ENCODE results near the gene KCTD1. TPM values are rescaled to one million over a fixed set of nuclear protein-coding genes. Genes with fewer than 3 reads are reported as not detected.

KCTD1 gene
- total RNA-seq, 1 donor = 18.6 TPM

DNA sequence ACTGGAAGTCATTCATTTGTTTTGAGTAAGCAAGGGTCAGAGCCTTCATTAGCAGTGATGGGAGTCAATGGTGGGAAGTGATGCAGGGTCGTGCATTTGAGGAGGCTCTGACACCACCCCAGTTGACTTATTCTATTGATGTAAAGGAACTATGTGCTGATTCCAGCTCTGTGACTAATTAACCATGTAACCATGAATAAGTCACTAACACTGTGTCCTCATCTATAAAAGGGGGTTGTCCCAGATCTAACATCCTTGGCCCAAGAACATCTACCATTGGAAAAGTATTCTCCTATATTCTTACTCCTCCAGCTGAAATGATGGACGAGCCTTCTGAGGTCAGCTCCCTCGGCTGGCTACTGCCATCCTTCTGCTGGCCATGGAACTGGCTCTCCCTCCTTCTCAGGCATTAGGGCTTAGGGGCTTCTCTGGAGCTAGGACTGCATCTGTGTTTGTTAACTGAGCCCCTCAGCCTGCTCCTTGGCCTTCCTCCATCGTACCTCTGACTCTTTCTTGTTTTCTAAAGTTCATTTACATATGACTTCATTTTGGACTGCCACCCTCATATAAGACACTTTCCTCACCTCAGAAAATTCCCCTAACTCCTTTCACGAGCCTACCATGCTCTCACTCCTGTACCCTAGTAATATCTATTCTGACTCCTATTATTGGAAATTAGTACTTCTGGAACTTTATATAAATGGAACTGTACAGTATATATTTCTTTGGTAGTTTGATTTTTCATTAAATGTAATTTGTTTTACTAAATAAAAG lies 115.5 kb downstream of the KCTD1 start:
- DNase-seq (ENCODE audit: low read depth) = no peak

DNA sequence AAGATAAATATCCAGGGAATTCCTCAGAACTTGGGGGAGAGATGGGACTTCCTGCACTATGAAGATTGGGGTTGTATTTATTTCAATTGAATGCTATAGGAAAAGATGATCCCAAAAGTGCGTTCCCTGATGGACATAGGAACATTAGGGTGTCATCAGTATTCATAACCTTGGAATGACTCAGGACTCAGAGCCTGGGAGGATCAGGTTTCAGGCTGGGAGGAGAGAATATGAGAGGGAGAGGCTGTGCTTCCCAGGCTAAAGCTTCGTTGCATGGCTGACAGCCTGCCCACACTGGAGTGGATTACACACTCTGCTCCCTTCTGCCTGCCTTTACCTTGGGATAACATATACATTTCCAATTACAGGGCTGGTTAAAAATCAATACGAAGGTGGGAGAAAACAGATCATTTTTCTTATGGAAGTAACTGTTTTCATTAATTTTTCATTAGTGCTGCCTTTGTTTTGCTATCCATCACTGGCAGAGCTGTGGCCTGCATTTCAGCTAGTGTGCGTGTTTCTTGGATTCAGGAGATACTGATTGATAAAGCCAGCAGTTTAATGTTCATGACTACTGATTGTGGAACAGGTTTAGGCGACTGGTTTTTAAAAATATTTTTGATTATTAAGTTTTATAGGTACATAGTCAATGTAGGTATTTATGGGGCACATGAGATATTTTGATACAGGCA lies 118.7 kb downstream of the KCTD1 start:
- peak; percentile 82 for DNase-seq (ENCODE audit: low read depth)
- TF ChIP-seq, protein P1, sequence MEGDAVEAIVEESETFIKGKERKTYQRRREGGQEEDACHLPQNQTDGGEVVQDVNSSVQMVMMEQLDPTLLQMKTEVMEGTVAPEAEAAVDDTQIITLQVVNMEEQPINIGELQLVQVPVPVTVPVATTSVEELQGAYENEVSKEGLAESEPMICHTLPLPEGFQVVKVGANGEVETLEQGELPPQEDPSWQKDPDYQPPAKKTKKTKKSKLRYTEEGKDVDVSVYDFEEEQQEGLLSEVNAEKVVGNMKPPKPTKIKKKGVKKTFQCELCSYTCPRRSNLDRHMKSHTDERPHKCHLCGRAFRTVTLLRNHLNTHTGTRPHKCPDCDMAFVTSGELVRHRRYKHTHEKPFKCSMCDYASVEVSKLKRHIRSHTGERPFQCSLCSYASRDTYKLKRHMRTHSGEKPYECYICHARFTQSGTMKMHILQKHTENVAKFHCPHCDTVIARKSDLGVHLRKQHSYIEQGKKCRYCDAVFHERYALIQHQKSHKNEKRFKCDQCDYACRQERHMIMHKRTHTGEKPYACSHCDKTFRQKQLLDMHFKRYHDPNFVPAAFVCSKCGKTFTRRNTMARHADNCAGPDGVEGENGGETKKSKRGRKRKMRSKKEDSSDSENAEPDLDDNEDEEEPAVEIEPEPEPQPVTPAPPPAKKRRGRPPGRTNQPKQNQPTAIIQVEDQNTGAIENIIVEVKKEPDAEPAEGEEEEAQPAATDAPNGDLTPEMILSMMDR (IDR thresholded peaks at IDR 0.05; ENCODE audit: insufficient read depth, low read depth, low read length) = no peak
- H3K4me3 ChIP-seq (ENCODE audit: low read depth, low read length) = no peak overlapping the region

More for the DNA sequence above, 115.5 kb downstream of the KCTD1 start:
- no peak overlapping the region for H3K4me3 ChIP-seq (ENCODE audit: low read depth, low read length)
- TF ChIP-seq, protein P1 (IDR thresholded peaks at IDR 0.05; ENCODE audit: insufficient read depth, low read depth, low read length) = no peak

DNA sequence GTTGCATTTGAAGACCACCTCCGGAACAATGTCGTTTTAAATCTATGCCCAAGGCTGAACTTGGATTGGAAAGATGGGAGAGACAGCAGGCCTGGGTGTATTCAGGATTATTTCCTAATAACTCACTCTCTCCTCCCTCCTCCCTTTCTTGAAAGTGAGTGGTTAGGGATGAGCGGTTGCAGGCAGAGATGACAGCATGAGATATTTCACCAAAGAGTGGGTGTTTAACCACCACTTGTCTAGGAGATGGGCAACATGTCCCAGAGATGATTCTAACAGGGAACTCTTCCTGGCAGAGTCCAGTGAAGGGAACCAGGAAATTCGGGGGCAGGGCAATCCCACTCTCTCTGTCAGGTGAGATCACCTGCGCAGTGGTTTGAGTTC lies 123.2 kb downstream of the KCTD1 start:
- TF ChIP-seq, protein P1 (IDR thresholded peaks at IDR 0.05; ENCODE audit: insufficient read depth, low read depth, low read length) = no peak
- no peak overlapping the region for H3K4me3 ChIP-seq (ENCODE audit: low read depth, low read length)
- DNase-seq (ENCODE audit: low read depth) = no peak

DNA sequence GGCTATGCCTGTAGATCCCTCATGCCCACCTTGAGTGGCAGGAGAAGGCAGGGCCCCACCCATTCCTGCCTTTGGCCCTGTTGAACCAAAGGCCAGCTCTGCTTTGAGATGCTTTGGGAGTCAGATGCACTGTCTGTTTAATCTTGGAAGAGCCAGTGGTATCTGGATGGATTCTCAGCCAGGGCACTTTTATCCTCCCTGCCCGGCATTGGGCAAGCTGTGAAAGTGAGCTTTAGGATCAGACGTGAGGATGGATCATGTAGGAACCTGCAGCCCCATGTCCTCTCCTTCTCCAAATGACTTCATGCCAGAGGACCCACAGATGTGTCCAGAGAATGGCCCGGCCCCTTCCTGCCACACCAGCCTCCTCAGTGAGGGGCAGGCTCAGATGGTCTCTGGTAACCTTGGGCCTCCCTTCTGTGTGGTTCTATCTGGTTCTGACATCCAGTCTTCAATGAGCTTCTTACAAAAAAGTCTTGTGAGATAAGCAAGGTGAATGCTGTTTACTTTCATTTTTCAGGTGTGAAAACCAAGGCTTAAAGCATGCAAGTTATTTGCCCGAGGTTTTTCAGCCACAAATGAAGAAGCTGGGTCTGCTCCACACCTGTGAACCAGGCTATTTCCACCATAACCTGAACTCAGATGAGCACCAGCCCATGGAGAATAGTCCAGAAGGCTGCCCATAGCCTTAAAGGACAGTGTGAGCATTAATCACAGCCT lies 123.8 kb downstream of the KCTD1 start:
- H3K4me3 ChIP-seq (ENCODE audit: low read depth, low read length) = no peak overlapping the region
- TF ChIP-seq, protein P1 (IDR thresholded peaks at IDR 0.05; ENCODE audit: insufficient read depth, low read depth, low read length) = no peak
- no peak for DNase-seq (ENCODE audit: low read depth)

DNA sequence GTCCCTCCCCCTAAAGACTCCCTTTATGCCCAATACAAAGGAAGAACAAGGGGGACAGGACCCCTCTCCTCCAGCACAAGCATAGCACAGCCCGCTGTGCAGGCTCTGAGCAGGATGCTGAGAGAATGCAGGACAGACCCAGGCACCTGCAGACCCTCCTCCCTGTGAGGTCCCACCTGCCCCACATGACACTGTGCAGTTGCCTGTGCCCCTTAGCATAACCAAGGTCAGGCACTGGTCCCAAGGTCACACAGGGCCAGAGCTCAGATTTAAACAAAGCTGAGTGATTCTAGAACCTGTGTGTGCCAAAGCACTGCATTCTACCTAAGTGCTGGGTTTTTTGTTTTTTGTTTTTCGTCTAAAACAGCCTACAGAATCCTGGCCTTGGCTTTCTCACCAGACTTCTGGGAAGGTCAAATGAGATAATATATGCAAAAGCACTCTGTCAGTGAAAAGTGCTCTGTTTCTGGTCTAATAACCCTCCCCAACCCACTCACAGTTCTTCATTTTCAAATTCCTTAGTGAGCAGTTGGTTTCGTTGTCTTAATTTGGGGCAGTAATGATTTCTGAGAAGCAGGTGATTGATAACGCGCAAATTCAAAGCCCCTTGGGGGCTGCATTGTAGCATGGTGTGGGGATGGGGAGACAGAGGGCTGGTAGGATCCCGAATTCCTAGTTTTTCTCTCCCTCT lies 125.7 kb downstream of the KCTD1 start:
- no peak for DNase-seq (ENCODE audit: low read depth)
- H3K4me3 ChIP-seq (ENCODE audit: low read depth, low read length) = no peak overlapping the region
- TF ChIP-seq, protein P1 (IDR thresholded peaks at IDR 0.05; ENCODE audit: insufficient read depth, low read depth, low read length) = no peak

DNA sequence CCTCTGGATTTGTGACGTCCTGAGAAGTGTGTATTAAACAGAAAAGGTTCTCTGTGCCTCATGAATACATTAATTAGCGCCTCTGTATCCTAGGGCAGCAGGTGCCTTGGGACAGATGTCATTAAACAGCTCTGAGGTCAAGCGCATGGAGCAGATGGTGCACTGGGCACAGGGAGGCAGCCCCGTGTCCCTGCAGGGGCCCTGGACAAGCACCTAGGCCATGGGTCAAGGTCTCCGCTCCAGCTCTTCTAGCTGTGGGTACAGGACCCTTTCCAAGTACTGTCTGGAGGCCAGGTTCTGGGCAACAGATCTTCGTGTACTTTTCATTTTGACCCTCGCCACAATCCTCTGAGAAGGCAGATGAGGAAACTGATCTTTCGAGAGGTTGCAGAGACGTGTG lies 126.4 kb downstream of the KCTD1 start:
- H3K4me3 ChIP-seq (ENCODE audit: low read depth, low read length) = no peak overlapping the region
- DNase-seq (ENCODE audit: low read depth) = no peak
- TF ChIP-seq, protein P1 (IDR thresholded peaks at IDR 0.05; ENCODE audit: insufficient read depth, low read depth, low read length) = no peak

All from fibroblast of villous mesenchyme (primary cell).